Neural cell (in vitro differentiated cells): ENCODE measurements around the gene AEBP2.

Experiments
- CTCF ChIP-seq: fragments of 450-650 bp; IDR thresholded peaks from 2 replicates; pipeline ENCODE4 v1.5.1; 2014; ENCODE audit warnings: antibody characterized with exemption, mild to moderate bottlenecking, moderate library complexity; ENCODE audit not compliant: poor library complexity, severe bottlenecking
- EZH2 ChIP-seq: fragments of 200-600, 300-800 bp; shearing (Covaris generic), sonication (generic); IDR thresholded peaks from 2 replicates; pipeline ENCODE4 v1.6.1; 2014; ENCODE audit warnings: antibody characterized with exemption, low read length, borderline replicate concordance, mild to moderate bottlenecking; ENCODE audit not compliant: insufficient read depth, poor library complexity, severe bottlenecking
- POLR2AphosphoS5 ChIP-seq: IDR thresholded peaks from 2 replicates; pipeline ENCODE4 v1.6.1; 2012
- TAF1 ChIP-seq: IDR thresholded peaks from 2 replicates; pipeline ENCODE4 v1.6.1; 2012; ENCODE audit warnings: low read depth

GRCh38 chr12:19496219-19496878, 57.1 kb downstream of the AEBP2 start:
- TF ChIP-seq CTCF (no peak), POLR2AphosphoS5 (no peak), EZH2 (no peak), TAF1 (no peak)
